A673 (cell line): ENCODE results near the gene BEST2. TPM values are rescaled to one million over a fixed set of nuclear protein-coding genes. Genes with fewer than 3 reads are reported as not detected.

Experiments used
- BruUV-seq: library from RNA; stranded (reverse); fragments of 400-500 nt; replicated peaks from 2 replicates; lab custom pipeline; 2021; lab: Mats Ljungman, UMichigan
- CTCF ChIA-PET: fragments of 300-600 bp; sonication (Branson Sonifier 250); formaldehyde crosslinking; loops from one replicate; lab custom pipeline; 2022; ENCODE audit warnings: antibody characterized with exemption; lab: Charles Lee
- POLR2A ChIA-PET: fragments of 300-600 bp; sonication (Branson Sonifier 250); formaldehyde crosslinking; loops from one replicate; lab custom pipeline; 2022; ENCODE audit warnings: antibody characterized with exemption; ENCODE audit not compliant: low non-redundant PET; lab: Charles Lee
- DNase-seq: peaks from one replicate; pipeline ENCODE4 v3.0.0-alpha.2; 2015; ENCODE audit warnings: low spot score
- H3K27ac ChIP-seq: fragments of 200-600 bp; sonication (generic); 2 replicates; pipeline ENCODE4 v1.5.1; 2016; ENCODE audit warnings: mixed run types, low read depth, mild to moderate bottlenecking, mixed read lengths, antibody characterized with exemption, low read length; ENCODE audit not compliant: poor library complexity, severe bottlenecking
- H3K27me3 ChIP-seq: fragments of 200-600 bp; sonication (generic); replicated peaks from 2 replicates; pipeline ENCODE4 v1.6.1; 2017; ENCODE audit warnings: mixed run types, low read depth, mild to moderate bottlenecking, mixed read lengths, antibody characterized with exemption, low read length; ENCODE audit not compliant: insufficient read depth, poor library complexity
- H3K36me3 ChIP-seq: fragments of 200-600 bp; sonication (generic); 2 replicates; pipeline ENCODE4 v1.6.1; 2016; ENCODE audit warnings: mixed run types, mild to moderate bottlenecking, mixed read lengths, antibody characterized with exemption, low read length; ENCODE audit not compliant: insufficient read depth, poor library complexity, severe bottlenecking
- H3K4me1 ChIP-seq: fragments of 200-600 bp; sonication (generic); 2 replicates; pipeline ENCODE4 v1.6.1; 2017; ENCODE audit warnings: mixed run types, mild to moderate bottlenecking, mixed read lengths, antibody characterized with exemption, low read length; ENCODE audit not compliant: insufficient read depth, poor library complexity, severe bottlenecking
- H3K4me3 ChIP-seq: fragments of 200-600 bp; sonication (generic); 2 replicates; pipeline ENCODE4 v1.5.1; 2016; ENCODE audit warnings: low read depth, mixed run types, mild to moderate bottlenecking, mixed read lengths, low read length; ENCODE audit not compliant: poor library complexity, severe bottlenecking
- H3K9me3 ChIP-seq: fragments of 200-600 bp; sonication (generic); 2 replicates; pipeline ENCODE4 v1.6.1; 2016; ENCODE audit warnings: mixed run types, low read depth, mild to moderate bottlenecking, mixed read lengths, antibody characterized with exemption, low read length; ENCODE audit not compliant: poor library complexity, severe bottlenecking
- EZH2 ChIP-seq: fragments of 200-600 bp; sonication (generic); IDR thresholded peaks from 2 replicates; pipeline ENCODE4 v1.6.1; 2017; ENCODE audit warnings: borderline replicate concordance, low read depth, mild to moderate bottlenecking, mixed read lengths, antibody characterized with exemption, low read length; ENCODE audit not compliant: poor library complexity, severe bottlenecking
- intact Hi-C: fragments of 100-400 bp; cut with micrococcal nuclease; formaldehyde crosslinking; loops from one replicate; pipeline ENCODE4 v1.10.0; 2022; ENCODE audit not compliant: unreplicated experiment
- total RNA-seq: library from RNA; stranded (reverse); gene quantifications from 2 replicates; pipeline ENCODE4 v1.2.3, GENCODE V29; 2021
- TF ChIP-seq, protein P1 (sequence below): fragments of 300-800, 200-600 bp; sonication (generic); conservative IDR thresholded peaks from 2 replicates; pipeline ENCODE4 v1.5.1; 2017; ENCODE audit warnings: low read depth, mild to moderate bottlenecking, antibody characterized with exemption, low read length, moderate library complexity, mixed read lengths

The BEST2 gene
- total RNA-seq, 1 experiment from 2014 or later = not detected

- CTCF ChIA-PET = interaction anchor here (0.6 kb wide), 1 partner anchor 13 kb away, joined by 3 read pairs; no protein-coding TSS in a partner anchor
Observed at GRCh38 chr19:12789098-12789903, 37.7 kb downstream of the BEST2 start.

DNA sequence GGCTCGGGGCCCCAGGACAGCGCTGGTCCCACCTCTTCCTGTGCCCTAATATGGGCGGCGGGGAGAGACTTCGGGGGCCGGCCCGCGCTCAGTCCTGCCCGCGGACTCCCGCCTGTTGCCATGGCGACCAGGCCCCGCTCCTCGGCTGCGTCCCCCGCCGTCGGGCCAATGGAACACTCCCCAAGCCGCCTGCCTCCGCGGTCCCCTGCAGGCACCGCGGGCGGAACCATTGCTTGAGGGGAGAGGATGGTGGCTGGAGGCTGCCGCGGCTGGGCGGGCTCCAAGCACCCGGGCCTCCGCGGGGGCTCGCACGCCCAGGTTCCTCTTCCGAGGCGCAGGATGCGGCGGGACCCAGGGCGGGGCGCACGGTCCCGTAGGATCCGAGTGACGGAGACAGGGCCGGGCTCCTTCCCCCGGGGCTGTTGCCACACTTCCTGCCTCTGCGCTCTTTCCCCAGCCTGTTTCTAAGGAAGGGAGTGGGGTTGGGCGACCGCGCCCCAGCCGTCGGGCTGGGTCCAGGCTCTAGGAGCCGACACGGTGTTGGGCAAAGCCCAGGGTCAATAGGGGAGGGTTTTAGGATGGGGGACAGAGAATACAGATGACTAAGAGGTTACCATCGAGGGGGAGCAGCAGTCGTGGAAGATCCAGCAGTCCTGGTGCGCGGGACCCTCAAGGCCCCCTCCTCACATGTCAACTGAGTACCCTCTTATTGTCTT lies 38.5 kb downstream of the BEST2 start:
- Histone ChIP-seq H3K36me3 (no peaks in the 10 kb centered on the region), H3K9me3 (no peaks in the 10 kb centered on the region), H3K4me1 (peaks cover 34% of the 10 kb centered on the region), H3K27ac (peak overlapping the region; percentile 98), H3K27me3 (no peaks in the 10 kb centered on the region), H3K4me3 (peak overlapping the region; percentile 59)
- intact Hi-C loops = loop anchor here (5.0 kb wide), 1 partner anchor 108 kb away; the partner anchor contains the start of gene DHPS
- ChIA-PET CTCF (interaction anchor here (0.6 kb wide), 1 partner anchor 14 kb away, joined by 3 read pairs; no protein-coding TSS in a partner anchor), POLR2A (no interaction called here)
- TF ChIP-seq, protein P1, sequence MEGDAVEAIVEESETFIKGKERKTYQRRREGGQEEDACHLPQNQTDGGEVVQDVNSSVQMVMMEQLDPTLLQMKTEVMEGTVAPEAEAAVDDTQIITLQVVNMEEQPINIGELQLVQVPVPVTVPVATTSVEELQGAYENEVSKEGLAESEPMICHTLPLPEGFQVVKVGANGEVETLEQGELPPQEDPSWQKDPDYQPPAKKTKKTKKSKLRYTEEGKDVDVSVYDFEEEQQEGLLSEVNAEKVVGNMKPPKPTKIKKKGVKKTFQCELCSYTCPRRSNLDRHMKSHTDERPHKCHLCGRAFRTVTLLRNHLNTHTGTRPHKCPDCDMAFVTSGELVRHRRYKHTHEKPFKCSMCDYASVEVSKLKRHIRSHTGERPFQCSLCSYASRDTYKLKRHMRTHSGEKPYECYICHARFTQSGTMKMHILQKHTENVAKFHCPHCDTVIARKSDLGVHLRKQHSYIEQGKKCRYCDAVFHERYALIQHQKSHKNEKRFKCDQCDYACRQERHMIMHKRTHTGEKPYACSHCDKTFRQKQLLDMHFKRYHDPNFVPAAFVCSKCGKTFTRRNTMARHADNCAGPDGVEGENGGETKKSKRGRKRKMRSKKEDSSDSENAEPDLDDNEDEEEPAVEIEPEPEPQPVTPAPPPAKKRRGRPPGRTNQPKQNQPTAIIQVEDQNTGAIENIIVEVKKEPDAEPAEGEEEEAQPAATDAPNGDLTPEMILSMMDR = no peak
- no peak for TF ChIP-seq EZH2
- DNase-seq = peak; percentile 99
- BruUV-seq = no TSS peak

More at GRCh38 chr19:12789098-12789903, 37.7 kb downstream of the BEST2 start:
- TF ChIP-seq EZH2 = no peak
- TF ChIP-seq, protein P1 = no peak
- no peak for DNase-seq
- H3K4me1 ChIP-seq = peaks cover 40% of the 10 kb centered on the region
- H3K9me3 ChIP-seq = no peaks in the 10 kb centered on the region
- POLR2A ChIA-PET = no interaction called here
- H3K27ac ChIP-seq = peak overlapping the region; percentile 98
- no peaks in the 10 kb centered on the region for H3K36me3 ChIP-seq
- no peaks in the 10 kb centered on the region for H3K27me3 ChIP-seq
- intact Hi-C loops = no loop called here
- no TSS peak for BruUV-seq
- peak overlapping the region; percentile 59 for H3K4me3 ChIP-seq

DNA sequence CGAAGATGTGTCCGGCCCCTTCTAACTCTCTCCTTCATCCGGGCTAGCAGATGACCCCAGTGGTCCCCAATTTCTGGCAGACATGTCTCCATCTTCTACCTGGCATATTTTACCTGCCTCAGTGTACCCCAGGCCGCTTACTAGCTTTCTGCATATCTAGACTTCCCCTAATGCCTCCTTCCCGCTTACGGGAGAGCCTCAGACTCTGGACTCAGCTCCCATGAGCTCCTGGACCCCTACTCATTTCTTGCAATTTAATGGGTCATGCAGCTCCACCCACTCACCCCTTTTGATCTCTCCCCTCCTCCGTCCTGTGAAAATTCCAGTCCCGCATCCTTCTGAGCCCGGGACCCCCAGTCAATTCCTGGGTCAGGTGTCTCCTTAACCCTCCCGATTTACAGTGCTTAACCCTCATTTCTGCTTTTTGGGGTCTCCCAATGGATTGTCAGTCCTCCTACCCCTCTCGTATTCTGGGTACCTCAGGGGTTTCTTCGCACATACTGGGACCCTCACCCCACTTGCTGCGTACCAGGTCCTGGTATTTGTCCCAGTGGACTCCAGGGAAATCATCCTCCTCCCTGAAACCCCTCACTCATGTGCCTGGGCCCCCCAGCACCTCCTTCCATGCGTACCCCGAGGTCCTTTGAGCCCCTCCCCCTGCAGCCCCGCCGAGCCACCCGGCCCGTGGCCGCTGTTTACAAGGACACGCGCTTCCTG lies 39.2 kb downstream of the BEST2 start:
- intact Hi-C loops = loop anchor here (5.0 kb wide), 1 partner anchor 108 kb away; the partner anchor contains the start of gene DHPS
- no peak for DNase-seq
- H3K4me3 ChIP-seq = peak overlapping the region; percentile 59
- no TSS peak for BruUV-seq
- H3K4me1 ChIP-seq = peaks cover 33% of the 10 kb centered on the region
- H3K27ac ChIP-seq = peak overlapping the region; percentile 98
- no peaks in the 10 kb centered on the region for H3K27me3 ChIP-seq
- no peaks in the 10 kb centered on the region for H3K9me3 ChIP-seq
- CTCF ChIA-PET = interaction anchor here (0.7 to 3.0 kb wide), 3 partner anchors 13 to 24 kb away, joined by 3 to 29 read pairs (median 4); no protein-coding TSS in a partner anchor
- H3K36me3 ChIP-seq = no peaks in the 10 kb centered on the region
- POLR2A ChIA-PET = interaction anchor here (0.8 to 1.1 kb wide), 4 partner anchors 13 to 365 kb away, joined by 3 to 6 read pairs (median 3); partner anchors contain the start of gene FARSA
- TF ChIP-seq EZH2 = no peak
- TF ChIP-seq, protein P1 = no peak
